H1 (cell line): ENCODE data around the gene TMEM25.

ENCODE experiments used
- BACH1 ChIP-seq: IDR thresholded peaks from 2 replicates; pipeline ENCODE4 v1.6.1; 2012; ENCODE audit warnings: low read length, improper control_type of control experiment
- CTCF ChIP-seq, 3 experiments: IDR thresholded peaks; 1 replicate in 2 of 3; 2 replicates in 1 of 3; pipeline versions ENCODE4 v1.5.1 to v1.6.1; 2011; ENCODE audit warnings: low read length in 3 of 3, mild to moderate bottlenecking in 3 of 3, inconsistent platforms in 2 of 3, low read depth in 1 of 3, moderate library complexity in 1 of 3; ENCODE audit not compliant: insufficient read depth in 1 of 3; ENCODE audit errors: control extremely low read depth in 1 of 3
- EZH2 ChIP-seq: fragments of 200-600 bp; sonication (generic); IDR thresholded peaks from 2 replicates; pipeline ENCODE4 v1.7.1; 2012; ENCODE audit warnings: low read depth, mild to moderate bottlenecking, moderate library complexity, low read length, inconsistent platforms; ENCODE audit not compliant: severe bottlenecking
- JUND ChIP-seq: IDR thresholded peaks from 2 replicates; pipeline ENCODE4 v1.6.1; 2011; ENCODE audit warnings: mild to moderate bottlenecking, improper control_type of control experiment, low read length
- RFX5 ChIP-seq: IDR thresholded peaks from 2 replicates; pipeline ENCODE4 v1.6.1; 2011; ENCODE audit warnings: low read depth, low read length, improper control_type of control experiment, borderline replicate concordance
- SUZ12 ChIP-seq: fragments of 200-600 bp; sonication (generic); IDR thresholded peaks from 2 replicates; pipeline ENCODE4 v1.6.1; 2012; ENCODE audit warnings: mild to moderate bottlenecking, inconsistent platforms, low read length, moderate library complexity, mixed read lengths
- TCF12 ChIP-seq: IDR thresholded peaks from 2 replicates; pipeline ENCODE4 v1.6.1; 2011; ENCODE audit warnings: low read depth, mild to moderate bottlenecking, low read length
- YY1 ChIP-seq: IDR thresholded peaks from 2 replicates; pipeline ENCODE4 v1.6.1; 2011; ENCODE audit warnings: low read depth, mild to moderate bottlenecking, low read length
- TF ChIP-seq, protein P1 (sequence below): IDR thresholded peaks from 2 replicates; pipeline ENCODE4 v1.6.1; 2011; ENCODE audit warnings: low read depth, mild to moderate bottlenecking, low read length; ENCODE audit not compliant: insufficient read depth

DNA sequence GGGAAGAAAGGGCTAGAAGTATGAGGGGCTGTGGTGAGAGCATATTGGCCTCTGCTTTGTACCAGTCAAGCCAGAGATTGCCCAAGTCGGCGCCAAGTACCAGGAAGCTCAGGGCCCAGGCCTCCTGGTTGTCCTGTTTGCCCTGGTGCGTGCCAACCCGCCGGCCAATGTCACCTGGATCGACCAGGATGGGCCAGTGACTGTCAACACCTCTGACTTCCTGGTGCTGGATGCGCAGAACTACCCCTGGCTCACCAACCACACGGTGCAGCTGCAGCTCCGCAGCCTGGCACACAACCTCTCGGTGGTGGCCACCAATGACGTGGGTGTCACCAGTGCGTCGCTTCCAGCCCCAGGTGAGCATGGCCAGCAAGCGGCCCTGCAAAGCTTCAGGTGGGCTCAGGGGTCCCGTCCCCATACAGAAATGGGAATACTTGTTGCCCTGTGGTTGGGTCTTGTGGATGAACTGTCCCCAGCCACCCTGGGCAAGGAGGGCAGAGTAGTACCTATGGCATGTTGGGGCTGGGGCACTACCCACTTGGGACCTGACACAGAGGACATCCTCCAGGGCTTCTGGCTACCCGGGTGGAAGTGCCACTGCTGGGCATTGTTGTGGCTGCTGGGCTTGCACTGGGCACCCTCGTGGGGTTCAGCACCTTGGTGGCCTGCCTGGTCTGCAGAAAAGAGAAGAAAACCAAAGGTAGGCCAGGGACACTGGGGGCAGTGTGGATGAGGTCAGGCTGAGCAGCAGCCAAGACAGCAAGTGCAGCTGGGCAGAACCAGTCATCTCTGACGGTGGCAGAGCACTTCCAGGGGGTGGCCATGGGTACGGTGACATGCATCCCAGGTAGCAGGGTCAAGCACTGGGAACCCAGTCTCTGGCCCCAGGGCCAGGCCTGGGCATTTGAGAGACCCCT is 2.1 kb downstream of the TMEM25 start:
- TF ChIP-seq CTCF (IDR thresholded peaks at IDR 0.05; ENCODE audit: control extremely low read depth in 1 of 3, insufficient read depth in 1 of 3, low read depth in 1 of 3, low read length in 3 of 3) = no peak
- TF ChIP-seq, protein P1, sequence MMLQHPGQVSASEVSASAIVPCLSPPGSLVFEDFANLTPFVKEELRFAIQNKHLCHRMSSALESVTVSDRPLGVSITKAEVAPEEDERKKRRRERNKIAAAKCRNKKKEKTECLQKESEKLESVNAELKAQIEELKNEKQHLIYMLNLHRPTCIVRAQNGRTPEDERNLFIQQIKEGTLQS = no peak
- no peak for TF ChIP-seq BACH1
- TF ChIP-seq RFX5 = no peak
- TF ChIP-seq EZH2 = no peak
- TF ChIP-seq SUZ12 = no peak
- no peak for TF ChIP-seq YY1
- no peak for TF ChIP-seq JUND
- no peak for TF ChIP-seq TCF12
